ENCODE measurements around the gene CABLES2. TPM values are rescaled to one million over a fixed set of nuclear protein-coding genes. Genes with fewer than 3 reads are reported as not detected.

CABLES2 gene
- total and polyA plus RNA-seq, 9 of the 15 experiments (the other 6 are each of a cell fraction or from before 2014, with no cell fraction given): 0.46 to 4.2 (median 1.6) TPM

GRCh38 chr20:62405108-62405980 is 1.7 kb downstream of the CABLES2 start (continued):
- TF ChIP-seq AFF4 (CRISPR knock-in tag; IDR thresholded peaks at IDR 0.05) (no peak), JUNB (CRISPR knock-in tag; conservative IDR thresholded peaks at IDR 0.05) (no peak), NFE2 (IDR thresholded peaks at IDR 0.05; ENCODE audit: low read depth) (no peak), KAT2B (IDR thresholded peaks at IDR 0.05; ENCODE audit: low read depth, low read length) (no peak), NELFE (IDR thresholded peaks at IDR 0.05; ENCODE audit: insufficient read depth, insufficient read length) (no peak), ZNF175 (CRISPR knock-in tag; IDR thresholded peaks at IDR 0.05; ENCODE audit: low read depth) (no peak), GATAD2B (IDR thresholded peaks at IDR 0.05; ENCODE audit: borderline replicate concordance) (no peak), ZFP1 (CRISPR knock-in tag; IDR thresholded peaks at IDR 0.05) (no peak), SRSF7 (optimal IDR thresholded peaks at IDR 0.05; ENCODE audit: low read depth, low read length) (no peak), KHSRP (IDR thresholded peaks at IDR 0.05) (no peak), ZNF561 (CRISPR knock-in tag; conservative IDR thresholded peaks at IDR 0.05) (no peak), KDM2B (CRISPR knock-in tag; IDR thresholded peaks at IDR 0.05) (no peak), KLF13 (tag; IDR thresholded peaks at IDR 0.05; ENCODE audit: borderline replicate concordance, low read depth) (no peak), MBD2 (IDR thresholded peaks at IDR 0.05; ENCODE audit: borderline replicate concordance, low read depth) (no peak), SMC3 (conservative IDR thresholded peaks at IDR 0.05; ENCODE audit: insufficient read depth, low read depth, low read length) (0 out of 2 replicates have a peak, but pooled peaks have one; percentile 21), ZNF263 (CRISPR knock-in tag; IDR thresholded peaks at IDR 0.05; ENCODE audit: borderline replicate concordance) (0 out of 2 replicates have a peak, but pooled peaks have one; percentile 31), CEBPG (CRISPR knock-in tag; IDR thresholded peaks at IDR 0.05) (peak; percentile 91), CEBPG (tag; conservative IDR thresholded peaks at IDR 0.05 in 1 of 2, IDR thresholded peaks at IDR 0.05 in 1 of 2) (peak; percentile 66 to 80), RBBP5 (IDR thresholded peaks at IDR 0.05; ENCODE audit: borderline replicate concordance, insufficient read depth, low read length, poor library complexity, severe bottlenecking) (no peak), CBX3 (IDR thresholded peaks at IDR 0.05; ENCODE audit: borderline replicate concordance in 1 of 2, low read length in 2 of 2) (no peak), MECOM (CRISPR knock-in tag; IDR thresholded peaks at IDR 0.05) (no peak), ZNF316 (IDR thresholded peaks at IDR 0.05) (no peak), CC2D1A (IDR thresholded peaks at IDR 0.05) (no peak), CREM (IDR thresholded peaks at IDR 0.05; ENCODE audit: low read depth) (peak; percentile 76), GABPB1 (CRISPR knock-in tag; IDR thresholded peaks at IDR 0.05) (no peak)
- TF ChIP-seq, protein P1, sequence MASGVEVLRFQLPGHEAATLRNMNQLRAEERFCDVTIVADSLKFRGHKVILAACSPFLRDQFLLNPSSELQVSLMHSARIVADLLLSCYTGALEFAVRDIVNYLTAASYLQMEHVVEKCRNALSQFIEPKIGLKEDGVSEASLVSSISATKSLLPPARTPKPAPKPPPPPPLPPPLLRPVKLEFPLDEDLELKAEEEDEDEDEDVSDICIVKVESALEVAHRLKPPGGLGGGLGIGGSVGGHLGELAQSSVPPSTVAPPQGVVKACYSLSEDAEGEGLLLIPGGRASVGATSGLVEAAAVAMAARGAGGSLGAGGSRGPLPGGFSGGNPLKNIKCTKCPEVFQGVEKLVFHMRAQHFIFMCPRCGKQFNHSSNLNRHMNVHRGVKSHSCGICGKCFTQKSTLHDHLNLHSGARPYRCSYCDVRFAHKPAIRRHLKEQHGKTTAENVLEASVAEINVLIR (CRISPR knock-in tag; IDR thresholded peaks at IDR 0.05): no peak

Data from K562 (cell line).